NOMO-1 (cell line): Measurements from ENCODE around the gene CHST8.
"Not testable (repeated sequence)": the region's sequence is repeated elsewhere in the genome, so short reads cannot be mapped to it uniquely, and the experiment has no call there.

Source experiments
- DNase-seq, 2 experiments: peaks; one replicate each; lab custom pipeline; 2025; ENCODE audit not compliant: unreplicated experiment in 2 of 2; lab: John Stamatoyannopoulos, UW

Gene CHST8

GRCh38 chr19:33618363-33618762 lies 3.4 kb upstream of the CHST8 start:
- not testable (repeated sequence) for DNase-seq

GRCh38 chr19:33618884-33619283 lies 2.9 kb upstream of the CHST8 start:
- no peak for DNase-seq

GRCh38 chr19:33620611-33621010 lies 1.1 kb upstream of the CHST8 start:
- DNase-seq = no peak

GRCh38 chr19:33621065-33621785 lies 528 bp upstream of the CHST8 start:
- DNase-seq = no peak

GRCh38 chr19:33622505-33622808 lies 704 bp downstream of the CHST8 start:
- no peak for DNase-seq

- DNase-seq = no peak
These were observed 1.2 kb downstream of the CHST8 start for GRCh38 chr19:33622809-33623511.

- no peak for DNase-seq
These were observed 2.8 kb downstream of the CHST8 start for GRCh38 chr19:33624586-33624985.

GRCh38 chr19:33627526-33627925 lies 5.8 kb downstream of the CHST8 start:
- DNase-seq = no peak

- no peak for DNase-seq
These were observed 6.4 kb downstream of the CHST8 start for GRCh38 chr19:33627962-33628839.

GRCh38 chr19:33628921-33629825 lies 7.4 kb downstream of the CHST8 start:
- DNase-seq = no peak

GRCh38 chr19:33629826-33630375 lies 8.1 kb downstream of the CHST8 start:
- DNase-seq = no peak

- DNase-seq = no peak
These were observed 9.3 kb downstream of the CHST8 start for GRCh38 chr19:33630880-33631608.

- DNase-seq = no peak
These were observed 9.8 kb downstream of the CHST8 start for GRCh38 chr19:33631609-33631973.

GRCh38 chr19:33634361-33635091 lies 12.8 kb downstream of the CHST8 start:
- DNase-seq = no peak

- no peak for DNase-seq
These were observed 16.6 kb downstream of the CHST8 start for GRCh38 chr19:33638167-33639034.

- no peak for DNase-seq
These were observed 17.4 kb downstream of the CHST8 start for GRCh38 chr19:33639035-33639681.

GRCh38 chr19:33640773-33641172 lies 19.0 kb downstream of the CHST8 start:
- DNase-seq = no peak

- no peak for DNase-seq
These were observed 19.5 kb downstream of the CHST8 start for GRCh38 chr19:33641261-33641660.
